ENCODE results near the gene IGSF10. TPM values are rescaled to one million over a fixed set of nuclear protein-coding genes. Genes with fewer than 3 reads are reported as not detected.

IGSF10 gene
- polyA plus RNA-seq, 1 of the 3 experiments (the other 2 are of a cell fraction): 15.3 TPM

GRCh38 chr3:151480492-151480891 lies 19.6 kb upstream of the IGSF10 start:
- no peak overlapping the region for H2AFZ ChIP-seq (ENCODE audit: low read depth)
- ChIA-PET POLR2A (no interaction called here), CTCF (interaction anchor here (1.0 to 9.0 kb wide), 3 partner anchors 12 to 358 kb away, joined by 3 to 57 read pairs (median 4); no protein-coding TSS in a partner anchor)
- H4K20me1 ChIP-seq (ENCODE audit: insufficient read depth): peaks cover 3% of the 10 kb centered on the region; the same call in 1 of the 2 replicates
- H3K36me3 ChIP-seq (replicated peaks in 1 of 2; ENCODE audit: control insufficient read depth in 1 of 2, insufficient read depth in 2 of 2, low read length in 1 of 2): no peaks in the 10 kb centered on the region
- no peak overlapping the region for H3K4me3 ChIP-seq (ENCODE audit: low read depth in 2 of 2, low read length in 1 of 2)
- no peak overlapping the region for H3K4me2 ChIP-seq
- H3K9me2 ChIP-seq: no peaks in the 10 kb centered on the region
- no peaks in the 10 kb centered on the region for H3F3A ChIP-seq (replicated peaks; ENCODE audit: insufficient read depth)
- no peaks in the 10 kb centered on the region; the same call in 1 of the 2 replicates for H3K9me3 ChIP-seq
- no peak overlapping the region for H3K9ac ChIP-seq
- H3K27me3 ChIP-seq (ENCODE audit: insufficient read depth): no peaks in the 10 kb centered on the region
- no peak overlapping the region for H3K27ac ChIP-seq (ENCODE audit: low read depth in 2 of 2, low read length in 1 of 2)
- no peaks in the 10 kb centered on the region for H3K79me2 ChIP-seq (ENCODE audit: insufficient read depth)
- 19% methylated on average over 2 of the region's 2 CpGs for WGBS (ENCODE audit: low lambda C conversion rate)
- no peak for TF ChIP-seq YY1 (IDR thresholded peaks at IDR 0.05; ENCODE audit: low read depth)
- no peak for TF ChIP-seq RFX5 (IDR thresholded peaks at IDR 0.05; ENCODE audit: low read length)
- no peak for TF ChIP-seq ELF1 (IDR thresholded peaks at IDR 0.05)
- TF ChIP-seq FOXM1 (IDR thresholded peaks at IDR 0.05; ENCODE audit: low read depth): no peak
- no peak for TF ChIP-seq MEF2A (IDR thresholded peaks at IDR 0.05; ENCODE audit: borderline replicate concordance, low read depth)
- TF ChIP-seq TEAD4 (IDR thresholded peaks at IDR 0.05; ENCODE audit: borderline replicate concordance, insufficient read depth): no peak
- no peak for TF ChIP-seq TCF12 (IDR thresholded peaks at IDR 0.05)
- TF ChIP-seq CTCF (IDR thresholded peaks at IDR 0.05): no peak
- no peak for TF ChIP-seq EP300 (IDR thresholded peaks at IDR 0.05; ENCODE audit: borderline replicate concordance in 1 of 2, low read depth in 1 of 2, low read length in 1 of 2)
- TF ChIP-seq ZBTB33 (IDR thresholded peaks at IDR 0.05; ENCODE audit: borderline replicate concordance, low read depth): no peak
- TF ChIP-seq FOSL2 (IDR thresholded peaks at IDR 0.05; ENCODE audit: borderline replicate concordance, low read depth): no peak
- no peak for TF ChIP-seq SMC3 (IDR thresholded peaks at IDR 0.05; ENCODE audit: low read depth, low read length)
- no peak for TF ChIP-seq PBX3 (IDR thresholded peaks at IDR 0.05)
- no peak for TF ChIP-seq JUND (IDR thresholded peaks at IDR 0.05)
- no peak for TF ChIP-seq RCOR1 (IDR thresholded peaks at IDR 0.05; ENCODE audit: low read length)
- no peak for TF ChIP-seq MXI1 (IDR thresholded peaks at IDR 0.05; ENCODE audit: low read depth, low read length)
- TF ChIP-seq TAF1 (IDR thresholded peaks at IDR 0.05; ENCODE audit: borderline replicate concordance, low read depth, low read length): no peak
- no peak for DNase-seq
- H3K4me1 ChIP-seq (ENCODE audit: control insufficient read depth in 1 of 2, insufficient read depth in 2 of 2, low read depth in 1 of 2, low read length in 1 of 2): peaks cover 0 to 8% of the 10 kb centered on the region in 2 experiments; a peak in 2 of 4 replicates
